OCI-LY7 (cell line): ENCODE results near the gene TRAF3IP1.

Experiments
- EZH2phosphoT487 ChIP-seq: fragments of 200-600 bp; sonication (generic); IDR thresholded peaks from 2 replicates; pipeline ENCODE4 v1.6.1; 2018; ENCODE audit warnings: low read depth, borderline replicate concordance, mild to moderate bottlenecking, mixed run types, antibody characterized with exemption, low read length, moderate library complexity, mixed read lengths
- TF ChIP-seq, protein P1 (sequence below): fragments of 200-600 bp; sonication (generic); conservative IDR thresholded peaks from 2 replicates; pipeline ENCODE4 v1.5.1; 2014; ENCODE audit warnings: mild to moderate bottlenecking, antibody characterized with exemption, low read length, moderate library complexity, mixed read lengths

DNA sequence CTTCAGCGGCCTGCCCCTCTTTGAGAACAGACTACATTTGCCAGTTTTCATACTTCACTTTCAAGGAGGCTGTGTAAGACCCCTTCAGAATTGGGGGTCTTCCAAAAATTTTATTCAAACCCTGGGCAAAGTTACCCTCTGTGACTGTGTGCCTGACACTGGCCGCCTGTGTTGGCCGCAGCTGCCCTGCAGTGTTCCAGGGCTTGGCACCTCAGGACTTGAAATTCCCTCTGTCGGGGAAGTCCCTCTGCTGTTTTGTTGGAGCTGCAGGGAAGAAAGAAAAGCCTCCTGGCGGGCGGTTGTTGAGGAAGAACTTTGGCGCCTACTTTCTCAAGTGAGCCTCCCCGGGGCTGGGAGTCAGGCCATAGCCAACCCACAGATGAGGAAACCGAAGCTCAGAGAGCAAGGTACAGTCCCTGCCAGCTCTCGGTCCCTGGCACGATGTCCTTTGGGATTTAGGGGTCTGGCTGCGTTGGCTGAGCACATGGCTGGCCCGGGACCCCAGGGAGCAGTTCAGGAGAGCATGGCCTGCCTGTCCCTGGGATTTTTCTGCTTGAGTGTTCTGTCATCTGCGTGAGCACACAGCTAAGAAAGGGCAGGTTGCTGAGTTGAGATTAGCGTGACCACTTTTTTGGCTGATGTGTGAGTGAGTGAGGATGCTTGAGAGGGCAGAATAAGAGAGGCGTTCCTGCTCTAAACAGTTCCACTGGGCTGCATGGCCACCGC lies 88.5 kb downstream of the TRAF3IP1 start:
- TF ChIP-seq, protein P1, sequence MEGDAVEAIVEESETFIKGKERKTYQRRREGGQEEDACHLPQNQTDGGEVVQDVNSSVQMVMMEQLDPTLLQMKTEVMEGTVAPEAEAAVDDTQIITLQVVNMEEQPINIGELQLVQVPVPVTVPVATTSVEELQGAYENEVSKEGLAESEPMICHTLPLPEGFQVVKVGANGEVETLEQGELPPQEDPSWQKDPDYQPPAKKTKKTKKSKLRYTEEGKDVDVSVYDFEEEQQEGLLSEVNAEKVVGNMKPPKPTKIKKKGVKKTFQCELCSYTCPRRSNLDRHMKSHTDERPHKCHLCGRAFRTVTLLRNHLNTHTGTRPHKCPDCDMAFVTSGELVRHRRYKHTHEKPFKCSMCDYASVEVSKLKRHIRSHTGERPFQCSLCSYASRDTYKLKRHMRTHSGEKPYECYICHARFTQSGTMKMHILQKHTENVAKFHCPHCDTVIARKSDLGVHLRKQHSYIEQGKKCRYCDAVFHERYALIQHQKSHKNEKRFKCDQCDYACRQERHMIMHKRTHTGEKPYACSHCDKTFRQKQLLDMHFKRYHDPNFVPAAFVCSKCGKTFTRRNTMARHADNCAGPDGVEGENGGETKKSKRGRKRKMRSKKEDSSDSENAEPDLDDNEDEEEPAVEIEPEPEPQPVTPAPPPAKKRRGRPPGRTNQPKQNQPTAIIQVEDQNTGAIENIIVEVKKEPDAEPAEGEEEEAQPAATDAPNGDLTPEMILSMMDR = no peak
- TF ChIP-seq EZH2phosphoT487 = no peak
